UCSD-AML1 (cell line): ENCODE measurements around the gene SLC34A1.
A peak's percentile ranks its signal among the peaks of the same experiment; 100 is the strongest.
"Not testable (repeated sequence)": the region's sequence is repeated elsewhere in the genome, so short reads cannot be mapped to it uniquely, and the experiment has no call there.

ENCODE experiments used
- DNase-seq: peaks from one replicate; lab custom pipeline; 2025; ENCODE audit not compliant: unreplicated experiment; lab: John Stamatoyannopoulos, UW

Gene SLC34A1

DNA sequence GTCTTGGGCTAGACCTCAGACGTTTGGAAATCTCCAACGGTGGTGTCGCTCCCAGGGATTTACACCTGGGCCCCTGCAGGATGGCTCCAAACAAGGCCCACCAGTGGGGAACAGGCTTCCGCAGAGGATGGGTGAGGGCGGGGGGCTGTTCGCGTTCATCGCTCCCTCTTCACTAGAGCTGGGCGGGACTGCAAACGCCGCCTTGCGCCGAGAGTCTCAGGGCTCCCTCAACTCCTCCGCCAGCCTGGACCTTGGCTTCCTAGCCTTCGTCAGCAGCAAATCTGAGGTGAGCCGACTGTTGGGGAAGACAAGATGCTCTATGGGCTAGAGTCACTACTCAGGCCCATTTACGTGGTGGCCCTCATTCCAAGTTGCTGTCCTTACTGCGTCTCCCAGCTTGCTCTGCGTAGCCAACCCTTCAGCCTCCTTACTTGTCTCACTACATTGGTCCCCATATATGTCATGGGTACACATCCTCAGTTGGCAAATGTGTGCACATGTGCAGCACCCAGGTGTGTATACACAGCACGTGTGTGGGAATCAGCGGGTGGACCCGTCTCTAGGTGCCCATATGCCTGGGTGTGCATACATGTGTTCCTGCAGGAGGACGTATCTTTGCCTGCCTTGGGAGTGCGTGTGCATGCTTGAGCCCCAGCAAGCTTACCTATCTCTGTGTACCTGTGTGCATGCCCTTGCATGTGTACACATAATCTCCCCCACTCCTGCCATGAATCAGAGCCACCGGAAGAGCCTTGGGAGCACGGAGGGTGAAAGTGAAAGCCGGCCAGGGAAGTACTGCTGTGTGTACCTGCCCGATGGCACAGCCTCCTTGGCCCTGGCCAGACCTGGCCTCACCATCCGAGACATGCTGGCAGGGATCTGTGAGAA, 16.0 kb upstream of the SLC34A1 start:
- DNase-seq, result no peak

DNA sequence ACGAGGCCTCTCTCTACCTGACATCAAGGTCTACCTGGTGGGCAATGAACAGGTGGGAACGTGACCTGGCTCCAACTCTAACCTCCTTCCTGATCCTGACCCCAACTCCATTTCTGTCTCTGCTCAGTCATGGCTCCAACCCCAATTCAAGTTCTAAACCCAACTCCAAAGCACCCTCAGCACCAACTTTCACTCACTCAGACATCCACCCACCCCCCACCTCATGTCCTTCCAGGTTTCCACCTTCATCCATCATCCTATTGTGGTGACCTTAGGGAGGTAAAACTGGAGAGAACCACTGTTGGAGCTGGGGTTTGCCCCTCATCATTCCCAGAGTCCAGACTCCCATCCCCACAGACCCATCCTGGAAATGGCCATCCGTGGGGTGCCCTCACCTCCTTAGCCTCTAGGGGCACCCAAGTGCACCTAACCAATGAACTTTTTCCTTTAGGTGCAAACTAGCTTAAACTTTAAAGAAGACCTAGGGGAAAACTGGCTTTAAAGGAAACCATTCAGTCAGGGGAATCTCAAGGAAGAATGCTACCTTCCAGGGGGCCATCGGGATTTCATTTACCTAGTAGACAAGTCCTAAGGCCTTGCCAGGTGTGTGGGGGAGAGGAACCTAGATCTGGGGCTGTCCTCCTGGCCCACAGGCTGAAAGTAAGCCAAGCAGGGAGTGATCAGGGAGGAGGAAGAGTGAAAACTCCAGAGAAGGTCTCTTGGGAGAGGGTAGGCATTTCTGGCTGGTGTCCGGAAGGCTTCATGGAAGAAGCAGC, 15.2 kb upstream of the SLC34A1 start:
- peak; percentile 29 for DNase-seq

DNA sequence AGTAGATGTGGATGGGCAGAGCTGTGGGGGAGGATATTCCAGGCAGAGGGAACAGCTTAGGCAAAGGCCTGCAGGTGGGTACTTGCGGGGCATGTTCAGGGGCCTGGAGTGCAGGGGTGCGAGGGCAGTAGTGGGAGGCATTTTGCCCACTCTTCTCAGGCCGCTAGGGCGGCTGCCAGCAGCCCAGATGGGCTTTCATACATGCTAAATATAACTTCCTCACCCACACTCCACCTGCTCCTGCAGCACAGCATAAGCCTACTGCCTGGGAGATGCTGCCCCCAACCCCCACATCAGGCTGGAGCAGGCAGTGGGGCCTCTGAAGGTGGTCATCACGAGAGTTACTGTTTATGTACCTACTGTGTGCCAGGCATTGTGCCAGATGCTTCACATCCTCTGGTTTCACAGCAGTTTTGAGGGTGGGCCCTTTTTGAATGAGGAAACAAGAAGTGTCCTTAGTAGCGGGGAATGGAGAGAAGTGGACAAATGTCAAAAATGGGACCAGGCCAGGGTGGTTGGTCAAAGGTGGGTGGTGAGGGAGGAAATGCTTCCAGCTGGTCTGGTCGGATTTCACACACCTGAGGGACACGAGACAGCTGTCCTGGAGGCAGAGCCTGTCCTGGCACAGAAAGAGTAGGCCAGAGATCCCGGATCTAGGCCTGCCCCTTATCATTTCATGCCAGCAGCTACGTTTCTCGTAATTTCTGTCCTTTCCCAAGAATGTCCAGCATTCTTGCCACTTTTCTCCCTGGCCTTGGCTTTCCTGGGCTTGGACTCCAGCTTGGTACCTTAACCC, 14.4 kb upstream of the SLC34A1 start:
- DNase-seq, result no peak

DNA sequence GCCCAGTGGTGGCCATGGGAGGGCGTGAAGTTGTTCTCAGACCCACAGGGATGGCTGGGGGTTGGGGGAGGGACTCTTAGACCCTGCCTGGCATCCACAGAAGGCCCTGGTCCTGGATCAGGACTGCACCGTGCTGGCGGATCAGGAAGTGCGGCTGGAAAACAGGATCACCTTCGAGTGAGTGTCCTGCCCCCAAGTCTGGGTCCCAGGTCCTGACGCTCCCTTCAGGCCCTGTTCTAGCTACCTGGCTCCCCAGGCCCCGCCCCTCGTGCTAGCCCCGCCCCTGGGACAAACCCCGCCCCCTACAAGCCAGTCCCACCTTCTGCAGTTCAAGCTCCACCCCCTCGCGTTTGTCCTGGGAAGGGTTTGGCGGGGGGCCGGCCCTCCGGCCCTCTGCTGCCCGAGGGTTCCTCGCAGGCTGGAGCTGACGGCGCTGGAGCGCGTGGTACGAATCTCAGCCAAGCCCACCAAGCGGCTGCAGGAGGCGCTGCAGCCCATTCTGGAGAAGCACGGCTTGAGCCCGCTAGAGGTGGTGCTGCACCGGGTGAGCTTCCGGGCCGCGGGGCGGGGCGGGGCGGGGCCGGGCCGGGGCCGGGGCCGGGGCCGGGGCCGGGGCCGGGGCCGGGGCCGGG, 13.6 kb upstream of the SLC34A1 start:
- no peak for DNase-seq

DNA sequence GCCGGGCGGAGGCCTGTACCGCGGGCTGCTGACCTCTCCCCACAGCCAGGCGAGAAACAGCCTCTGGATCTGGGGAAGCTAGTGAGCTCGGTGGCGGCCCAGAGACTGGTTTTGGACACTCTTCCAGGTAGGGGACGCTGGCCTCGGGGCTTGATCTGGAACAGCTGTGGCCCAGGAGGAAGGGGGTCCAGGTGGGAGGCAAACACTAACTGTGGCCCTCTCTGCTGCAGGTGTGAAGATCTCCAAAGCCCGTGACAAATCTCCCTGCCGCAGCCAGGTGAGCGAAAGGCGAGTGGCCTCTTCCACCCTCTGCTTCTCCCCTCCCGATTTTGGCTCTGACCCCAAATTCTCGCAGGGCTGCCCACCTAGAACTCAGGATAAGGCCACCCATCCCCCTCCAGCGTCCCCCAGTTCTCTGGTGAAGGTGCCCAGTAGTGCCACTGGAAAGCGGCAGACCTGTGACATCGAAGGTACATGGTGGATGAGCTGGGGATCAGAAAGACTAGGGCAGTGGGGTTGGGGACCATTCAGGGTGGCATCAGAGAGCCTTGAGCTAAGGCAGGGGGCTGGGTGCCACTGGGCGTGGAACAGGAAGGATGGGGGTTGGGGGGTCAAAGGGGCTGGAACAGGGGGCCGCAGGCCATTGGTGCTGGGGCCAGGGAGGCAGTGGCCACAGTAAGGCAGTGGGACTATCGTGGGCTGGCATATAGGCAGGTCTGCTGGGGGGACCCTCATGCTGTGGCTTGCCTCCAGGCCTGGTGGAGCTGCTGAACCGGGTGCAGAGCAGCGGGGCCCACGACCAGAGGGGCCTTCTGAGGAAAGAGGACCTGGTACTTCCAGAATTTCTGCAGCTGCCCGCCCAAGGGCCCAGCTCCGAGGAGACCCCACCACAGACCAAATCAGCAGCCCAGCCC, 12.9 kb upstream of the SLC34A1 start:
- DNase-seq, result no peak

DNA sequence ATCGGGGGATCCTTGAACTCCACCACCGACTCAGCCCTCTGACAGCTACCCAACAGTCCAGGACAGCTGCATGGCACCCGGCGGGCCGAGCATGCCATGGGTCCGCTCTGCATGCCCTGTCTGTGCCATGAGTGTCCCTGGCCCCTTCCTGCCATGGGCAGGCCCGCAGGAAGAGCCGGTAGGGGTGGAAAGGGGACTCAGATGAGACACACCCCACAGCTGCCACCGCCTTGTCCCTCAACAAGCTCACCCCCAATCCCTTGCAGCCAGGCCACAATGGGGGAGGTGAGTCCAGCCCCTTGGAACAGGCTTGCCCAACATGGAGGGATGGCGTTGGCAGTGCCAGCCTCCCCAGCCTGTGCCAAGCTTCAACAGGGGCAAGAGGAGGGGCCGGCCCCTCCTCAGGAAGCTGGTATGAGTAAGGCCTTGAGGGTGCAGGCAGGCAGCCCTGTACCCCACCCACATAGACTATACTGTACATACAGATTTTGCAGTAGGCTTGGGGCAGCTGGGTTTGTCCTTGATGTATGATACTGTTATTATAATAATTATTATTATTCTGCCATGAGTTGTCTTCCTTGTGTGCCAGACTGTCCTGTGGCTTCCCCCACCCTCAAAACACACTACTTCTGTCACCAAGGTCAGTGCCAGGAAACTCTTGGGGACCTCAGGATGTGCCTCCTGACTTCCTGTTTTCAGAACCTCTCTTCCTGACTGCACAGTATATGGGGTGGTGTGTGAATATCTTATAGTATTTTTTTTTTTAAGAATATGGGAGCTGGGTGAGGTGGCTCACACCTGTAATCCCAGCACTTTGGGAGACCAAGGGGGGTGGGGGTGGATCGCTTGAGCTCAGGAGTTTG, 12.0 kb upstream of the SLC34A1 start:
- peak; percentile 43 for DNase-seq

DNA sequence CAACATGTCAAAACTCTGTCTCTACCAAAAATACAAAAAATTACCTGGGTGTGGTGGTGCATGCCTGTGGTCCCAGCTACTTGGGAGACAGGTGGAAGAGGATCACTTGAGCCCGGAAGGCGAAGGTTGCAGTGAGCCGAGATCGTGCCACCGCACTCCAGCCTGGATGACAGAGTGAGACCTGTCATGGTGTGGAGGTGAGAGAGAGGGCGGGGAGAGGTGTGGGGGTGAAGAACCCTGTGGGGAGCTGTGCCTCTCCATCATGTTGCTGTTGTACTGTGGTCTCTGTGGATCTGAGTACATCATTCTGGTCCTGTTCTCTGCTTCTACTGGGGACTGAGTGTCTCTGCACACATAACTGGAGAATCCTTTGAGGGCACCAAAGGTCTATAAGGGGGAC, 11.3 kb upstream of the SLC34A1 start:
- no peak for DNase-seq

DNA sequence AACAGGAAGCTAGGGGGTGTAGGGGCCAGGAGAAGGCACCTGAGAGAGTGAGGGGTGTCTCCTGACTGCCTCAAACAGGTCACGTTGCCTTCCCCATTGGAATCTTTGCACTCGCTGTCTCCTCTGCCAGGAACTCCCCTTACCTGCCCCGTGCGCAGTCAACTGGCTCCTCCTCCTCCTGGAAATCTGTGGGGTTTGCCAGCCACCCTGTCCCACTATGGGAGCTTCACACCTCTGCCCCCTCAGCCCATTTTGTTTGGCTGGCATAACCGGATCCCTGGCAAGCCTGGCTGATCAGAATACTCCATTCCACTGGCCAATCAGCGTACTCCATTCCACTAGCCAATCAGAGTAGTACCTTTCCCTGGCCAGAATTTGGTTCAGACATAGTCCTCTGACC, 10.4 kb upstream of the SLC34A1 start:
- no peak for DNase-seq

DNA sequence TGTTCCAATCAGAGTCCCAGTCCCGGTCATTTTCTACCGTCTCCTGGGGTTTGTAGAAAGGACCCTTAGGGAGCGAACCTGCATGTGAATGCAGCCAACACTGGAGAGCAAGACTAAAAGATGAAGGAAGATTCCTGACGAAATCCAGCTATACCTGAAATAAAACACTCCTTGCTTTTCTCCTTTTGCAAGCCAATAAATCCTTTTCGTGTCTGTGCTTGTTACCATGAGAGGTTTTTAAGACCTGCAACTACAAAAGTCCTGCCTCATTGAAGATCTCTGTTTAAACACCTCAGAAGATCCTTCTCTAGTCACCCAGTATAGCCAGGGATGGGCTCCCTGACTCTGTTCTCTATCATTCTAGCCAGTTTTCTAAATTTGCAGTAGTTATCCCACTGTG, 10.0 kb upstream of the SLC34A1 start:
- DNase-seq, result no peak

DNA sequence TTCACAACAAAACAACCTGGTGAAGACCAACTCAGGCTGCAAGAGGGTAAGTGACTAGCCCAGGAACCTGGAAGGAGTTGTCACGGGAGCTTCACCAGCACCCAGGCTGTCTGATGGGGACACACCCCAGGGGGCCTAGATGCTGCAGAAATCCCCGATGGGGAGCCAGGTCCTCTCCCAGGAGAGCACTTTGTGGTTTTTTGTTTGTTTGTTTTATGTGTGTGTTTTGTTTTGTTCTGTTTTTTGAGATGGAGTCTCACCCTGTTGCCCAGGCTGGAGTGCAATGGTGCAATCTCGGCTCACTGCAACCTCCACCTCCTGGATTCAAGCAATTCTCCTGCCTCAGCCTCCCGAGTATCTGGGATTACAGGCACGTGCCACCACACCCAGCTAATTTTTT, 8.7 kb upstream of the SLC34A1 start:
- DNase-seq, result not testable (repeated sequence)

DNA sequence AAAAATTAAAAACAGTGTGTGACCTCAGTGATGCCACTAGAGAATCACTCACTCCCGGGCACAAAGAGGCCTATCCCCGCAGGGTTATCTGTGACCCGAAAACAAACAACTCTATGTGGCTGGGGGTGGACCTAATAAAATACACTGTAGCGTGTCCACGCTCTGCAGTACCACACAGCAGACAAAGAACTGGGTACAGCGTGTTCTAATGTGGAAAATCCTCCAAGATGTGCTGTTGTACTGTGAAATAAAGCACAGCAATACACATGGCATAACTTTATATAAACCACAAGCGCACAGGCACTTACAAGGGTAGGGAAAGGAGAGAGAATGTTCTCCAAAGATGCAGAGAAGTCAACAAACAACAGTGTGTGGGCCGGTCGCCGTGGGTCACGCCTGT, 8.1 kb upstream of the SLC34A1 start:
- no peak for DNase-seq

DNA sequence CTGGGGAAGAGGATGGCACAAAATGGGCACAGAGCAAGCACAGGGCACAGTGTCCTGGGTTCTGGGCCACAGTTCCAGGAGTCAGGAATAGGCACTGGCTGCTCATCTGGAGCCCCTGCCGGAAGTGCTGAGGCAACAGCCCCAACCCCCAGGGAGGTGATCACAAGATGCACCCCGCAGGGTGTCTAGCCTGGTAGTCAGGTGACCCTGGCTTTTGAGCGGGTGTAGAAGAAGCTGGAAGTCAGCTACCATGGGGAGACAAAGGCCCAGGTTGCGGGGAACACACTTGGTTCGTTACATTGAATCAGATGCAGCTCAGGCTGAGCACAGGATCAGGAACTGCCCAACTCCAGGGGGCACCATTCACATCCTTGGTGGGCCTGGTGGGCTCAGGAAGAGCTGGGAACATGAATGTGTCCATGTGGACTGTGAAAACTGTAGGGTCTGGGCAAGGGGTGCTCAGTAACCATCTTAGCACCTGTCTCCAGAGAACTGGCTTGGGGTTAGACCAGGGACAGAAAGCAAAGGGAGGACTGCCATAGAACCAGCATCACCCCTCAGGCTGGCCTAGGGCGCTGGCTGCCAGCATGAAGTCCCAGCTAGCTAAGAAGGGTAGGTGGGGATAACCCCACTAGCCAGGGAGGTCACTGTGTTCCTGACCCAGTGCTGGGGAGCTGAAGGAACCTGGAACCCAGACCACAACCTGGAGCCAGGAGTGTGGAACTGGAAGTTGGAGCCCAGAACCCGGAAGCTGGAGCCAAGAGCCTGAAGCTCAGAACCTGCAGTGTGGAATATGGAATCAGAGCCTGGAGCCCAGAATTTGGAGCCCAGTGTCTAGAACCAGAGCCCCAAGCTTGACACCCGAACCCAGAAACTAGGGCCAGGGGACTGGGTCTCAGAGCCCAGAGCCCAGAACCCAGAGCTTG, 6.1 kb upstream of the SLC34A1 start:
- DNase-seq, result no peak

DNA sequence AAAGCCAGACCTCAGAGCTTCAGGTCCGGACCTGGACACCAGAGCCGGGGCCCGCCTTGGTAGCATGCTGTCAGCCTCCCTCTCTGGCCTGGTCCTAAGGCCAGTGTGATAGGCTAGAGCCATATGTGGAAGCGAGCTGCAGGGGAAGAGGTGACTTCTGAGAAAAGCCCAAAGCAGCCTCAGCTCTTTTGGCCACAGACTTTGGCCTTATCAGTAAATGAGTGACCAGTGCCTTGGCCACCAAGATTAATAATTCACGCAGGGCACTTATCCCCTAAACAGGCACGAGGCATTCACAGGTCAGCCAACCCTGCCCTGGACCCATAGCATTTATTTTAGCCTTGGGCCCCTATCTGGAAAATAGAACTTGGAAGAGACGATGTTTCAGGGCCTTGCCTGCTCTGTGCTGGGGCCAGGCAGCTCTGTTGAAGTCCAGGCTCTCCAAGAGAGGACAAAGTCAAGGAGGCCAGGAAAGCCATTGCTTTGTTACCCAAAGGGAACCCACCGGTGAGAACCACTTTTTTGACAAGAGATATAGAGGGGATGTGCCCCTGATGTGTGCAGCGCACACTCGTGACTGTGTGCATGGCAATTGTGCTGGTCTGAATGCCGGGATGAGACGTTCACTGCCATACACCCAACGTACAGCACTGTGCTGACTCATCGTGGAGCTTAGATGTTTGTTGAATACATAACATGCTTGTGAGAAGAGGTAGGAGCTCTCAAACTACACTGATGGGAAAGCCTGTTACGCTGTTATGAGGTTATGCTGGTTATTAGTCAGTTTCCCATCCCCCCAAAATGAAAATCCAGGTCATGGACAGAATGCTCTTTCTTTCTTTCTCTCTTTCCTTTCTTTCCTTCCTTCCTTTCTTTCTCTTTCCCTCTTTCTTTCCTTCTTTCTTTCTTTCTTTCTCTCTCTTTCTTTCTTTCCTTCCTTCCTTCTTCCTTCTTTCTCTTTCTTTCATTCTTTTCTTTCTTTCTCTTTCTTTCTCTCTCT, 5.0 kb upstream of the SLC34A1 start:
- DNase-seq, result peak; percentile 35

DNA sequence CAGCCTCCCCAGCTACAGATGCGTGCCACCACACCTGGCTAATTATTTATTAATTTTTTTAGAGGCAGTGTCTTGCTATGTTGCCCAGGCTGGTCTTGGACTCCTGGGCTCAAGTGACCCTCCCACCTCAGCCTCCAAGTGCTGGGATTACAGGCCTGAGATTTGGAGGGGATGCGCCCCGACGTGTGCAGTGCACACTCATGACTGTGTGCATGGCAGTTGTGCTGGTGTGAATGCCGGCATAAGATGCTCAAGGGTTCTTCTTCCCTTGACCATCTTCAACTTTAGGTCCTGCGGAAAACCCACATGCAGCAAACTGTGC, 3.5 kb upstream of the SLC34A1 start:
- DNase-seq, result no peak

DNA sequence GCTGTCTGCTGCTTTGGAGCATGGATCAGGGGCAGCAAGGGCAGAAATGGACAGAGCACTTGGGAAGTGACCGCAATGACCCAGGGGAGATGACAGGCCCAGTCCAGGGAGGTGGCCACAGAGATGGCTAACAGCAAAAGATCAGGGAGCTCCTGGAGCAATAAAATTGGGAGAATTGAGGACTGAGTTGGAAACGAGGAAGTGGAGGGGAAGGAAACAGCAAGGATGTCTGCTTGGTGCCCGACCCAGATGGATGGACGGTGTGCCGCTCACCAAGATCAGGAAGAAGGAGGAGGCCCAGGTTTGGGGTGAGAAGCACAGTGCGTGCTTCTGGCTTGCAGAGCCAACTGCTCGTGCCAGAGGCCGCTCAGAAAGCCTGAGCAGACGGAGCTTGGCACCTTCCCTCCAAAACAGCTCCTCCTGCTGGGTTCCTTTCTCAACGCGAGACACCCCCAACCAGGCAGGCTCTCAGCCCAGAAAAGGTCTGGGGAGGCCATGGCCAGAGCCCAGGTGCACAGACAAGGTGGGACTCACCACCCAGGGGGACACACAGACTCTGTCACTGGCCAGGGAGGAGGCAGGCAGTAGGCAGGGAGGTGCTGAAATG, 1.7 kb upstream of the SLC34A1 start:
- DNase-seq, result peak; percentile 49

DNA sequence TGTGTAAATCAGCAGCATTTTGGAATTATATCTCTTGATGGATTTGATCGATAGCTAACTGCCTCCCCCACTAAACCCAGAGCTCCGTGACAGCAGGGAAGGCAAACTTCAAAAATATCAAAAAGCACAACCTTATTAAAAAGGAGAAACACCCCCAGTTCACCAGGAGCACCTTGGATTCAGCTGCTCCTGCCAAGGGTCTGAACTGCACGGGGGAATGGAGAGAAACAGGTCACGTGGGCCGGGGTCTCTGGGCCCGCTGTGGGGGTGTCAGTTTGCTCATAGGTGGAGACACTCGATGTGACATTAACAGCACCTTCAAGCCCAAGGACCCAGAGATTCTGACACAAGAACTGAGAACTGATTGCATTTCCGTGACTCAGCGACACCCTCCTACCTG, 1.1 kb upstream of the SLC34A1 start:
- no peak for DNase-seq

DNA sequence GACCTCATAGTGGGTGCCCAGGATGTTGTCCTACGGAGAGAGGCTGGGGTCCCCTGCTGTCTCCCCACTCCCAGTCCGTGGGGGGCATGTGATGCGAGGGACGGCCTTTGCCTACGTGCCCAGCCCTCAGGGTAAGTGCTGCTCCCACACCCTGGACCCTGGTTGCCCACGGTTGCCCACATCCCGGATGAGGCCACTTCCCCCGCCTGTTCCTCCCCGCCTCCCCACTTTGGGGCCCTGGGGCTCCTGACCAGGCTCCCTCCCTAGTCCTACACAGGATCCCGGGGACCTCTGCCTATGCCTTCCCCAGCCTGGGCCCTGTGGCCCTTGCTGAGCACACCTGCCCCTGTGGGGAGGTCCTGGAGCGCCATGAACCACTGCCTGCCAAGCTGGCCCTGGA, 1.5 kb downstream of the SLC34A1 start:
- DNase-seq, result peak; percentile 43
